CD4-positive, alpha-beta T cell (primary cell): ENCODE data around the gene CAMTA1. TPM values are rescaled to one million over a fixed set of nuclear protein-coding genes. Genes with fewer than 3 reads are reported as not detected.

Experiments
- ATAC-seq: fragments of 200-7000 bp; cut with Tn5 transposase; one replicate; pipeline ENCODE4 v1.10.0; 2022; ENCODE audit warnings: mild to moderate bottlenecking; ENCODE audit not compliant: poor library complexity
- CTCF ChIA-PET: fragments of 350-600 bp; sonication (Branson Sonifier 250); formaldehyde crosslinking; loops from one replicate; lab custom pipeline; 2021; ENCODE audit warnings: antibody characterized with exemption, inconsistent platforms; lab: Charles Lee
- POLR2A ChIA-PET: fragments of 350-600 bp; sonication (Branson Sonifier 250); formaldehyde crosslinking; loops from one replicate; lab custom pipeline; 2021; ENCODE audit warnings: antibody characterized with exemption, inconsistent platforms; lab: Charles Lee
- DNase-seq, 14 experiments: peaks; one replicate each; pipeline ENCODE4 v3.0.0-alpha.2; 2013 to 2020; ENCODE audit warnings: mixed read lengths in 2 of 14
- H3K27ac ChIP-seq, 2 donors: one replicate each; pipeline versions ENCODE4 v1.5.1 to v1.7.0; 2013; ENCODE audit warnings: low read length in 2 of 2, low read depth in 1 of 2, mild to moderate bottlenecking in 1 of 2
- H3K27me3 ChIP-seq, 2 experiments: 1 replicate in 1 of 2; 2 replicates in 1 of 2; pipeline versions ENCODE4 v1.6.1 to v1.7.0; 2013; ENCODE audit warnings: low read length in 2 of 2, control low read depth in 1 of 2, mild to moderate bottlenecking in 1 of 2, moderate library complexity in 1 of 2; ENCODE audit not compliant: insufficient read depth in 2 of 2, control insufficient read depth in 1 of 2
- H3K36me3 ChIP-seq: one replicate; pipeline ENCODE4 v1.6.1; 2013; ENCODE audit warnings: low read length, control low read depth; ENCODE audit not compliant: insufficient read depth
- H3K4me1 ChIP-seq: one replicate; pipeline ENCODE4 v1.6.1; 2013; ENCODE audit warnings: low read length, control low read depth; ENCODE audit not compliant: insufficient read depth
- H3K4me3 ChIP-seq: one replicate; pipeline ENCODE4 v1.5.1; 2013; ENCODE audit warnings: mild to moderate bottlenecking, low read length, moderate library complexity
- H3K9me3 ChIP-seq, 2 experiments: 1 replicate in 1 of 2; 2 replicates in 1 of 2; pipeline versions ENCODE4 v1.6.1 to v1.7.0; 2013; ENCODE audit warnings: low read length in 2 of 2, mild to moderate bottlenecking in 2 of 2, control low read depth in 1 of 2, moderate library complexity in 1 of 2; ENCODE audit not compliant: control insufficient read depth in 1 of 2, insufficient read depth in 1 of 2
- H3K27ac Mint-ChIP-seq: one replicate; pipeline ENCODE4 v1.8.0; 2020; ENCODE audit warnings: mixed read lengths
- H3K27me3 Mint-ChIP-seq: one replicate; pipeline ENCODE4 v1.8.0; 2021; ENCODE audit warnings: mixed read lengths
- H3K36me3 Mint-ChIP-seq: one replicate; pipeline ENCODE4 v1.8.0; 2021; ENCODE audit warnings: low read depth, mixed read lengths
- H3K4me1 Mint-ChIP-seq: one replicate; pipeline ENCODE4 v1.8.0; 2021; ENCODE audit warnings: low read depth, mixed read lengths
- H3K4me3 Mint-ChIP-seq: one replicate; pipeline ENCODE4 v1.8.0; 2020; ENCODE audit warnings: mild to moderate bottlenecking, mixed read lengths
- H3K9me3 Mint-ChIP-seq: one replicate; pipeline ENCODE4 v1.8.0; 2020; ENCODE audit warnings: mixed read lengths
- CTCF ChIP-seq: fragments of 200-600 bp; IDR thresholded peaks from one replicate; pipeline ENCODE4 v1.8.0; 2022; ENCODE audit warnings: antibody characterized with exemption, mild to moderate bottlenecking
- intact Hi-C, 2 experiments: fragments of 100-400 bp; cut with DNase I in 1 of 2; cut with micrococcal nuclease in 1 of 2; formaldehyde crosslinking; loops; one replicate each; pipeline versions ENCODE4 v1.15.1 to v1.9.0; 2023 to 2025; cut with DNase I, micrococcal nuclease
- total RNA-seq, 174 experiments: library from RNA in 2 of 174; stranded (reverse) in 2 of 174; gene quantifications; one replicate each; pipeline ENCODE4 v1.2.3 and lab custom pipeline; 2021 to 2026

Gene CAMTA1
- total RNA-seq, 2 experiments from 2014 or later: 38.6 to 39.3 TPM

GRCh38 chr1:7726623-7727022 lies 941.4 kb downstream of the CAMTA1 start:
- peaks cover 5% of the 10 kb centered on the region for H3K27me3 Mint-ChIP-seq
- no peaks in the 10 kb centered on the region for H3K9me3 Mint-ChIP-seq
- ChIA-PET CTCF (interaction anchor here (1.0 kb wide), 2 partner anchors 11 to 36 kb away, joined by 3 to 4 read pairs; no protein-coding TSS in a partner anchor), POLR2A (interaction anchor here (1.7 kb wide), 1 partner anchor 22 kb away, joined by 4 read pairs; no protein-coding TSS in a partner anchor)
- H3K4me1 Mint-ChIP-seq: peaks cover 10% of the 10 kb centered on the region
- no peaks in the 10 kb centered on the region for H3K36me3 Mint-ChIP-seq
- Histone ChIP-seq H3K27ac (no peak overlapping the region), H3K36me3 (no peaks in the 10 kb centered on the region), H3K4me1 (peaks cover 5% of the 10 kb centered on the region), H3K9me3 (no peaks in the 10 kb centered on the region), H3K27me3 (peaks cover 0 to 5% of the 10 kb centered on the region in 2 experiments), H3K4me3 (no peak overlapping the region)
- DNase-seq (no peak), ATAC-seq (no peak)
- intact Hi-C loops: no loop called here
- H3K4me3 Mint-ChIP-seq: no peak overlapping the region
- H3K27ac Mint-ChIP-seq: no peak overlapping the region
- TF ChIP-seq CTCF: no peak

GRCh38 chr1:7727809-7728471 lies 942.7 kb downstream of the CAMTA1 start:
- no peaks in the 10 kb centered on the region for H3K36me3 Mint-ChIP-seq
- peaks cover 5% of the 10 kb centered on the region for H3K27me3 Mint-ChIP-seq
- Histone ChIP-seq H3K27me3 (peaks cover 0 to under 1% of the 10 kb centered on the region in 2 experiments), H3K27ac (no peak overlapping the region), H3K4me1 (peaks cover 5% of the 10 kb centered on the region), H3K9me3 (no peaks in the 10 kb centered on the region), H3K4me3 (no peak overlapping the region), H3K36me3 (no peaks in the 10 kb centered on the region)
- peaks cover 10% of the 10 kb centered on the region for H3K4me1 Mint-ChIP-seq
- no peak overlapping the region for H3K27ac Mint-ChIP-seq
- POLR2A ChIA-PET: interaction anchor here (1.7 kb wide), 1 partner anchor 23 kb away, joined by 4 read pairs; no protein-coding TSS in a partner anchor
- no peak for DNase-seq
- intact Hi-C loops: no loop called here
- TF ChIP-seq CTCF: no peak
- no peak overlapping the region for H3K4me3 Mint-ChIP-seq
- ATAC-seq: no peak
- no peaks in the 10 kb centered on the region for H3K9me3 Mint-ChIP-seq
- CTCF ChIA-PET: no interaction called here

DNA sequence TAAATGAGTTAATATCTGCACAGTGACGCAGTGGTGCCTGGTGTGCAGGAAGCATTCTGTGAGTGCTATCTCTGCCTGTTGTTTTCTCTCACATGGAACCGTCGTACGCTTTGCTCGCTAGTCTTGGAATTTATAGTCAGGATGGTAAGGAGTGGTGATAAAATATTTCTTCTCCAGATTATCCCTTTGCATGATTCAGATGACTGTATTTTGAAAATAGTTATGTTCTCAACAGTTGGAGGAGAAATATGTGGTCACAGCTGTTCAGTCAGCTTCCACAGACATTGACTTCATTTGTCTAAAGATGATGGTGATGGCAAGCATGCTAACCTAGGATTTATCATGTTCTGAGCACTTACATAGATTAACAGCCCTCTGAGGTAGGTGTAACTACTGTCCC lies 944.5 kb downstream of the CAMTA1 start:
- Histone ChIP-seq H3K27ac (no peak overlapping the region), H3K9me3 (no peaks in the 10 kb centered on the region), H3K36me3 (no peaks in the 10 kb centered on the region), H3K27me3 (peaks cover 0 to 2% of the 10 kb centered on the region in 2 experiments), H3K4me1 (peaks cover 5% of the 10 kb centered on the region), H3K4me3 (no peak overlapping the region)
- no peaks in the 10 kb centered on the region for H3K9me3 Mint-ChIP-seq
- H3K27me3 Mint-ChIP-seq: peaks cover 9% of the 10 kb centered on the region
- no peaks in the 10 kb centered on the region for H3K36me3 Mint-ChIP-seq
- no peak for TF ChIP-seq CTCF
- intact Hi-C loops: no loop called here
- DNase-seq (no peak), ATAC-seq (no peak)
- ChIA-PET POLR2A (no interaction called here), CTCF (no interaction called here)
- no peak overlapping the region for H3K27ac Mint-ChIP-seq
- peaks cover 10% of the 10 kb centered on the region for H3K4me1 Mint-ChIP-seq
- no peak overlapping the region for H3K4me3 Mint-ChIP-seq
